Uterus (tissue), 4 donors: ENCODE measurements around the gene ZNF775. TPM values are rescaled to one million over a fixed set of nuclear protein-coding genes. Genes with fewer than 3 reads are reported as not detected.

Experiments
- DNase-seq, 2 donors: peaks; one replicate each; pipeline ENCODE4 v3.0.0-alpha.2; 2019 to 2020
- H3K27ac ChIP-seq, 2 donors: fragments of 200-600 bp; sonication (generic); 1 replicate in 1 of 2; 2 replicates in 1 of 2; pipeline ENCODE4 v1.5.1; 2016 to 2018
- H3K27me3 ChIP-seq, 2 donors: fragments of 200-600 bp; sonication (generic); one replicate each; pipeline ENCODE4 v1.5.1; 2018 to 2019; ENCODE audit warnings: control low read depth in 1 of 2
- H3K36me3 ChIP-seq, 2 donors: fragments of 200-600 bp; sonication (generic); one replicate each; pipeline ENCODE4 v1.5.1; 2019; ENCODE audit warnings: control low read depth in 1 of 2
- H3K4me1 ChIP-seq, 2 donors: fragments of 200-600 bp; sonication (generic); one replicate each; pipeline ENCODE4 v1.5.1; 2018 to 2019; ENCODE audit warnings: control low read depth in 1 of 2
- H3K4me3 ChIP-seq, 2 donors: fragments of 200-600 bp; sonication (generic); 1 replicate in 1 of 2; 2 replicates in 1 of 2; pipeline ENCODE4 v1.5.1; 2018 to 2019; ENCODE audit warnings: mild to moderate bottlenecking in 1 of 2
- H3K9me3 ChIP-seq, 2 donors: fragments of 200-600 bp; sonication (generic); one replicate each; pipeline ENCODE4 v1.5.1; 2019; ENCODE audit warnings: control low read depth in 1 of 2
- POLR2A ChIP-seq, 2 donors: fragments of 450-650 bp; IDR thresholded peaks; one replicate each; pipeline ENCODE4 v1.6.1; 2016; ENCODE audit warnings: antibody characterized with exemption in 2 of 2, mild to moderate bottlenecking in 1 of 2, moderate library complexity in 1 of 2
- intact Hi-C: fragments of 100-400 bp; cut with DNase I; formaldehyde crosslinking; loops from one replicate; pipeline ENCODE4 v1.15.1; 2023; ENCODE audit warnings: low total_unique reads
- total RNA-seq, 4 donors: library from RNA; depleted of rRNA in 3 of 4; stranded (reverse); fragments of >200 nt in 3 of 4; gene quantifications; one replicate each; pipeline versions ENCODE4 v1.1.0 to v1.2.4, GENCODE V29; 2014 to 2023
- TF ChIP-seq, protein P1 (sequence below), 4 experiments: fragments of 200-600 bp in 2 of 4; fragments of 450-650 bp in 2 of 4; sonication (generic) in 2 of 4; IDR thresholded peaks; one replicate each; pipeline ENCODE4 v1.5.1; 2016 to 2019; ENCODE audit warnings: antibody characterized with exemption in 4 of 4, mild to moderate bottlenecking in 2 of 4, moderate library complexity in 1 of 4
- donor health status: DM: yes; HTN: yes; CAD: no.

ZNF775 gene
- total RNA-seq, 4 donors from 2014 or later = 2.0 to 8.4 (median 6.7) TPM; not detected in 1

GRCh38 chr7:150377635-150378034, 1.5 kb upstream of the ZNF775 start:
- no peaks in the 10 kb centered on the region for H3K4me1 ChIP-seq

DNA sequence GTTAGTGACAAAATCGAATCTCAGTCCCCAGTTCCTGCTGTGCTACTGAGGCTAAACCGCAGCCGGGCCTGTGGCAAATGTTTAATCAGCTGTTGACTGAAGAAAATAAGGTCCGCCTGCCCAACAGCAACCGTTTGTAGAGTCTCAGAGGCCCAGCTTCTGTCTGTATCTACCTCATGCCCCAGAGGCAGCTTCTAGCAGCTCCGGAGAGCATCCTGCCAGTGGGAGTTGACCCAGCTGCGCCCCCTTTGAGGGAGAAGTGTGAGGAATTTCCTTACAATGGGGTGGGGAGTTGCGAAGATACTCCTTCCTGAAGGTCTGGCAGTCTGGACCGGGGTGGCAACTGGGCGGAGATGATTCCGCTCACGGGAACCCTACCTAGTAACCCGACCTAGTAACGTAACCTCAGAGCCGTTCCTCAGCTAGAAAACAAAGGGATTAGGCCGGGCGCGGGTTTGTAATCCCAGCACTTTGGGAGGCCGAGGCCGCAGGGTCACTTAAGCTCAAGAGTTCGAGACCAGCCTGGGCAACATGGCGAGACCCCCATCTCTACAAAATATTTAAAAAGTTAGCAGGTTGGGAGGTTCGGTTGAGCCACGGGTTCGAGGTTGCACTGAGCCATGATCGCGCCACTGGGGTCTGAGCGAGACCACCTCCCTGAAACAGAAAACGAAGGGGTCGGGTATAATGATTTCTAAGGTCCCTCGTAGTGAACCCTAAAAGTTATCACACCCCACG, 846 bp upstream of the ZNF775 start:
- DNase-seq = peak; percentile 56 to 67
- H3K36me3 ChIP-seq = no peaks in the 10 kb centered on the region
- intact Hi-C loops = no loop called here
- no peaks in the 10 kb centered on the region for H3K9me3 ChIP-seq
- H3K4me1 ChIP-seq = no peaks in the 10 kb centered on the region
- H3K27ac ChIP-seq = peak overlapping the region; percentile 86 to 89
- no peak for TF ChIP-seq POLR2A (IDR thresholded peaks at IDR 0.05)
- TF ChIP-seq, protein P1, sequence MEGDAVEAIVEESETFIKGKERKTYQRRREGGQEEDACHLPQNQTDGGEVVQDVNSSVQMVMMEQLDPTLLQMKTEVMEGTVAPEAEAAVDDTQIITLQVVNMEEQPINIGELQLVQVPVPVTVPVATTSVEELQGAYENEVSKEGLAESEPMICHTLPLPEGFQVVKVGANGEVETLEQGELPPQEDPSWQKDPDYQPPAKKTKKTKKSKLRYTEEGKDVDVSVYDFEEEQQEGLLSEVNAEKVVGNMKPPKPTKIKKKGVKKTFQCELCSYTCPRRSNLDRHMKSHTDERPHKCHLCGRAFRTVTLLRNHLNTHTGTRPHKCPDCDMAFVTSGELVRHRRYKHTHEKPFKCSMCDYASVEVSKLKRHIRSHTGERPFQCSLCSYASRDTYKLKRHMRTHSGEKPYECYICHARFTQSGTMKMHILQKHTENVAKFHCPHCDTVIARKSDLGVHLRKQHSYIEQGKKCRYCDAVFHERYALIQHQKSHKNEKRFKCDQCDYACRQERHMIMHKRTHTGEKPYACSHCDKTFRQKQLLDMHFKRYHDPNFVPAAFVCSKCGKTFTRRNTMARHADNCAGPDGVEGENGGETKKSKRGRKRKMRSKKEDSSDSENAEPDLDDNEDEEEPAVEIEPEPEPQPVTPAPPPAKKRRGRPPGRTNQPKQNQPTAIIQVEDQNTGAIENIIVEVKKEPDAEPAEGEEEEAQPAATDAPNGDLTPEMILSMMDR (IDR thresholded peaks at IDR 0.05) = peak in 2 of 4 experiments; percentile 18
- no peaks in the 10 kb centered on the region for H3K27me3 ChIP-seq
- H3K4me3 ChIP-seq = peak overlapping the region; percentile 68 to 91

More at GRCh38 chr7:150377635-150378034, 1.5 kb upstream of the ZNF775 start:
- intact Hi-C loops = no loop called here
- TF ChIP-seq POLR2A (IDR thresholded peaks at IDR 0.05) = no peak
- TF ChIP-seq, protein P1 (IDR thresholded peaks at IDR 0.05) = no peak
- Histone ChIP-seq H3K4me3 (no peak overlapping the region), H3K27me3 (no peaks in the 10 kb centered on the region), H3K27ac (peak overlapping the region in 1 of 2 donors; percentile 86), H3K36me3 (no peaks in the 10 kb centered on the region), H3K9me3 (no peaks in the 10 kb centered on the region)
- DNase-seq = no peak

- intact Hi-C loops = no loop called here
- TF ChIP-seq POLR2A (IDR thresholded peaks at IDR 0.05) = no peak
- TF ChIP-seq, protein P1 (IDR thresholded peaks at IDR 0.05) = no peak
- no peak for DNase-seq
- no peaks in the 10 kb centered on the region for H3K9me3 ChIP-seq
- H3K4me1 ChIP-seq = no peaks in the 10 kb centered on the region
- H3K4me3 ChIP-seq = peak overlapping the region; percentile 68 to 91
- H3K27ac ChIP-seq = peak overlapping the region; percentile 83 to 88
- H3K36me3 ChIP-seq = no peaks in the 10 kb centered on the region
- H3K27me3 ChIP-seq = no peaks in the 10 kb centered on the region
Measured at GRCh38 chr7:150379441-150380379, 580 bp downstream of the ZNF775 start.

DNA sequence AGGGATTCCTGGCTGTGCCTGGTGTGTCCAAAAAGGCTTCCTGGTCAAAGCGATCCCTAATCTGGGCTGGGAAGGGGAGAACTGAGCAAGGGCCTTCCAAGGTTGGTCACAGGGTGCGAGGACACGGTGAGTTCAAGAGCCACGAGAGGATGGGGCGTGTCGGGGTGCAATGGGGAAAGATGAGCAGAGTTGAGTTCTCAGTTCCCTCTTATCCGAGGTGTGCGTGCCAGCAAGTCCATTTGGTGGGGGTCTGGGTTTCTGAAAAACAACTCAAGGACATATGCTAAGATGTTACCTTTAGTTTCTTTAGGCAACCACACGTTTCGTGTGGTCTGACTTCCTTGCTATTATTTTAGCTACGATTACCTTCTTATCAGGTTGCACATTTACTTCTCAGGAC, 1.3 kb downstream of the ZNF775 start:
- H3K4me3 ChIP-seq = no peak overlapping the region
- no peak for DNase-seq
- H3K4me1 ChIP-seq = no peaks in the 10 kb centered on the region
- no peaks in the 10 kb centered on the region for H3K9me3 ChIP-seq
- no peaks in the 10 kb centered on the region for H3K27me3 ChIP-seq
- no peaks in the 10 kb centered on the region for H3K36me3 ChIP-seq
- no peak for TF ChIP-seq POLR2A (IDR thresholded peaks at IDR 0.05)
- TF ChIP-seq, protein P1 (IDR thresholded peaks at IDR 0.05) = no peak
- intact Hi-C loops = no loop called here
- H3K27ac ChIP-seq = no peak overlapping the region

DNA sequence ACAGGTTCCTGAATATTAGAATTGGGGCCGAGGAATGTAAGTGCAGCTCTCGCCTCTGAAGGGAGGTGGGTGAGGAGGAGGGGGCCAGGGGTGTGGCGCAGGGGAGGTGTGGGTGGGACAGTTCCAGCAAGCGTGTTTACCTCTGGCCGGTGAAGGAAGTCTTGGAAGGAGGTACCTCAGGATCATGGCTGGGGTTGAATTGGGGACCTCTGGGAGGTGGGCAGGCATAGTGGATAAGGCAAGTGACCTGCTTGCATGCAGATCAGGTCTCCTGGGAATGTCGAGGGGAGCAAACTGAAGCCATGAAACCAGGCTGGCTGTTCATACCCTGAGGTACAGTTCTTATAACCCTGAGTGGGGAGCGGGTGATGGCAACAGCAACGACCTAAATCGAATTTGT, 2.0 kb downstream of the ZNF775 start:
- Histone ChIP-seq H3K4me1 (no peaks in the 10 kb centered on the region), H3K36me3 (no peaks in the 10 kb centered on the region), H3K4me3 (no peak overlapping the region), H3K27me3 (no peaks in the 10 kb centered on the region), H3K9me3 (no peaks in the 10 kb centered on the region), H3K27ac (no peak overlapping the region)
- TF ChIP-seq, protein P1 (IDR thresholded peaks at IDR 0.05) = no peak
- TF ChIP-seq POLR2A (IDR thresholded peaks at IDR 0.05) = no peak
- DNase-seq = no peak
- intact Hi-C loops = no loop called here
